Smooth muscle cell (in vitro differentiated cells): ENCODE data around the gene TAS1R3. TPM values are rescaled to one million over a fixed set of nuclear protein-coding genes. Genes with fewer than 3 reads are reported as not detected.

ENCODE experiments used
- DNase-seq: peaks from one replicate; lab custom pipeline; 2025; ENCODE audit not compliant: unreplicated experiment; lab: John Stamatoyannopoulos, UW
- H2AFZ ChIP-seq: fragments of 200-600 bp; sonication (generic); 2 replicates; pipeline ENCODE4 v1.6.0; 2016; ENCODE audit warnings: antibody characterized with exemption, low read depth, mild to moderate bottlenecking
- H3F3A ChIP-seq: fragments of 200-600 bp; sonication (generic); 2 replicates; pipeline ENCODE4 v1.6.0; 2017; ENCODE audit warnings: antibody characterized with exemption, low read depth
- H3K27ac ChIP-seq: fragments of 200-600 bp; sonication (generic); 2 replicates; pipeline ENCODE4 v1.5.1; 2016; ENCODE audit warnings: low read depth, mild to moderate bottlenecking
- H3K27me3 ChIP-seq: fragments of 200-600 bp; sonication (generic); 2 replicates; pipeline ENCODE4 v1.6.1; 2016; ENCODE audit warnings: low read depth, mild to moderate bottlenecking
- H3K36me3 ChIP-seq: fragments of 200-600 bp; sonication (generic); 2 replicates; pipeline ENCODE4 v1.5.1; 2016; ENCODE audit warnings: low read depth
- H3K4me1 ChIP-seq: fragments of 200-600 bp; sonication (generic); 2 replicates; pipeline ENCODE4 v1.5.1; 2016; ENCODE audit warnings: low read depth
- H3K4me2 ChIP-seq: fragments of 200-600 bp; sonication (generic); 2 replicates; pipeline ENCODE4 v1.6.0; 2016; ENCODE audit warnings: mild to moderate bottlenecking
- H3K4me3 ChIP-seq: fragments of 200-600 bp; sonication (generic); 2 replicates; pipeline ENCODE4 v1.5.1; 2016; ENCODE audit warnings: mild to moderate bottlenecking
- H3K79me2 ChIP-seq: fragments of 200-600 bp; sonication (generic); 2 replicates; pipeline ENCODE4 v1.6.0; 2016; ENCODE audit warnings: low read depth, mild to moderate bottlenecking
- H3K9ac ChIP-seq: fragments of 200-600 bp; sonication (generic); 2 replicates; pipeline ENCODE4 v1.6.0; 2016; ENCODE audit warnings: low read depth
- H3K9me3 ChIP-seq: fragments of 200-600 bp; sonication (generic); replicated peaks from 2 replicates; pipeline ENCODE4 v1.5.1; 2016; ENCODE audit warnings: low read depth
- H4K20me1 ChIP-seq: fragments of 200-600 bp; sonication (generic); 2 replicates; pipeline ENCODE4 v1.6.0; 2016; ENCODE audit warnings: low read depth
- CTCF ChIP-seq: fragments of 200-600 bp; sonication (generic); IDR thresholded peaks from 2 replicates; pipeline ENCODE4 v1.5.1; 2017; ENCODE audit warnings: borderline replicate concordance, mild to moderate bottlenecking, antibody characterized with exemption; ENCODE audit not compliant: insufficient read depth, poor library complexity, severe bottlenecking
- WGBS: methylation state at CpG from one replicate; pipeline ENCODE4 v1.1.7; 2016; ENCODE audit warnings: low lambda C conversion rate; 5-methylcytosine and 5-hydroxymethylcytosine counted together
- polyA plus RNA-seq: library from polyadenylated mRNA; unstranded; fragments of >200 nt; fragmentation: Nextera tagmentation; extraction: Ambion mirVana; gene quantifications from 2 replicates; pipeline ENCODE4 v1.2.1, GENCODE V29; 2016
- total RNA-seq: library from RNA; depleted of rRNA; stranded (reverse); fragments of >200 nt; gene quantifications from 2 replicates; pipeline ENCODE4 v1.2.3, GENCODE V29; 2014

The TAS1R3 gene
- total and polyA plus RNA-seq, 2 experiments from 2014 or later: 0.18 to 0.39 TPM

DNA sequence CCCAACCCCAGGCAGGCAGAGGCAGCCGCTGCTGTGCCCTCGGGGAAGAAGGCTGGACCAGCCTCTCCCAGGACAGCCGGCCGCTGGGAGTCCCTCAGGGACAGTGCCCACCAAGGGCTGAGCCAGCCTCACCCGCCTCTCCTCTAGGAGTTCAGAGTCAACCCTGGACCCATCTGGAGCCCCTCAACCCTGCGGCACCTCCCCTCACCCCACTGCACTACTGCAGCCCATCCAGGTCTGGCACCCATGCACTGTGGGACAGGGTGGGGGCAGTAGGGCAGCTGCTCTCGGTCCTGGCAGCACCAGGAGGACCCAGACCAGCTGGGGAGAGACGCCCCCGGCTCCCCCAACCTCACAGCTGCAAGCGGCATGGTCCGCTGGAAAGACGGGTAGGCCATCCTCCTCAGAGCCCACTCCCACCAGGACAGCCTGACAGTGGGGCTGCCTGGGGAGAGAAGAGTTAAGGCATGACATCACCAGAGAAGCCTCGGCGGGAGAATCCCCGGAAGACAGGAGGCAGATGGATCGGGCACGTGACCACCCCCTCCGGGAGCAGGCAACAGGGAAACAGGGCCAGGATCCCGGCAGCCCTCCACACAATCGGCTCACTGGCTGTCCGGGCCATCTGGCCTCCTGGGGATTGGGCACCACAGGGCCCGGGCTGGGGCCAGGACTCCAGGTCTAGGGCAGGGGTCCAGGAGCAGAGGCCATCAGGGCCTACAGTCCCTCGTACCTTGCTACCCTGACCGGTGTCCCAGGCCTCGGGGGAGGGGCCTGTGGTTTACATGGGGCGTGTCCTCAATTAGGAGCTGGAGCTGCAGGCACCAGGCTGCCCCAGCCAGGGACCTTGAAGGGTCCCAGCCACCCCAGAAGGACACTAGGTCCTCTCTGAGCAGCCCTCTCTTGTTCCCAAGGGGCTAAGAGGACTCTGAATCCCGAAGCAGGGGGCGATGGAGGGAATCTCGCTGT, 26.5 kb upstream of the TAS1R3 start:
- no peak overlapping the region for H2AFZ ChIP-seq
- DNase-seq: peak; percentile 70

GRCh38 chr1:1305300-1306069, 25.6 kb upstream of the TAS1R3 start:
- H4K20me1 ChIP-seq: peaks cover 81% of the 10 kb centered on the region
- peaks cover 36% of the 10 kb centered on the region for H3K4me1 ChIP-seq
- H3F3A ChIP-seq: peaks cover 4% of the 10 kb centered on the region
- H3K4me3 ChIP-seq: peak overlapping the region; percentile 86
- TF ChIP-seq CTCF: no peak
- H3K27ac ChIP-seq: peak overlapping the region; percentile 75
- DNase-seq: peak; percentile 49
- peaks cover 40% of the 10 kb centered on the region for H3K79me2 ChIP-seq
- no peaks in the 10 kb centered on the region for H3K9me3 ChIP-seq
- no peaks in the 10 kb centered on the region for H3K27me3 ChIP-seq
- H3K9ac ChIP-seq: peak overlapping the region; percentile 15
- H2AFZ ChIP-seq: no peak overlapping the region
- H3K36me3 ChIP-seq: no peaks in the 10 kb centered on the region
- peak overlapping the region; percentile 99 for H3K4me2 ChIP-seq
- 42% methylated on average over 21 of the region's 25 CpGs for WGBS

More for the DNA sequence above, 26.5 kb upstream of the TAS1R3 start:
- Histone ChIP-seq H3K36me3 (no peaks in the 10 kb centered on the region), H3F3A (no peaks in the 10 kb centered on the region), H3K4me3 (peak overlapping the region; percentile 86), H3K27ac (peak overlapping the region; percentile 75), H4K20me1 (peaks cover 81% of the 10 kb centered on the region), H3K9ac (peak overlapping the region; percentile 69), H3K4me1 (peaks cover 34% of the 10 kb centered on the region), H3K4me2 (peak overlapping the region; percentile 99), H3K27me3 (no peaks in the 10 kb centered on the region), H3K9me3 (no peaks in the 10 kb centered on the region), H3K79me2 (peaks cover 39% of the 10 kb centered on the region)
- no peak for TF ChIP-seq CTCF
- 35% methylated on average over 20 of the region's 29 CpGs for WGBS

- 55% methylated on average over 11 of the region's 11 CpGs for WGBS
- Histone ChIP-seq H3K4me2 (peak overlapping the region; percentile 99), H3K4me3 (peak overlapping the region; percentile 86), H2AFZ (no peak overlapping the region), H3K4me1 (peaks cover 36% of the 10 kb centered on the region), H4K20me1 (peaks cover 81% of the 10 kb centered on the region), H3K27me3 (no peaks in the 10 kb centered on the region), H3F3A (peaks cover 4% of the 10 kb centered on the region), H3K9me3 (no peaks in the 10 kb centered on the region), H3K79me2 (peaks cover 40% of the 10 kb centered on the region), H3K27ac (peak overlapping the region; percentile 75), H3K36me3 (no peaks in the 10 kb centered on the region), H3K9ac (peak overlapping the region; percentile 15)
- no peak for DNase-seq
- peak; percentile 9 for TF ChIP-seq CTCF
These were observed 24.9 kb upstream of the TAS1R3 start for GRCh38 chr1:1306070-1306660.
